HFF-Myc (cell line): ENCODE data around the gene SHISAL2B.
"Not testable (repeated sequence)": the region's sequence is repeated elsewhere in the genome, so short reads cannot be mapped to it uniquely, and the experiment has no call there.

Source experiments
- DNase-seq: peaks from one replicate; pipeline ENCODE4 v3.0.0-alpha.2; 2011; ENCODE audit warnings: low read depth; ENCODE audit errors: extremely low read depth
- H3K4me3 ChIP-seq: replicated peaks from 2 replicates; pipeline ENCODE4 v1.5.1; 2011; ENCODE audit warnings: low read depth, mild to moderate bottlenecking, control low read depth, low read length
- TF ChIP-seq, protein P1 (sequence below): IDR thresholded peaks from 2 replicates; pipeline ENCODE4 v1.5.1; 2012; ENCODE audit warnings: mild to moderate bottlenecking, low read depth, low read length, control low read depth; ENCODE audit errors: missing control alignments

The SHISAL2B gene

DNA sequence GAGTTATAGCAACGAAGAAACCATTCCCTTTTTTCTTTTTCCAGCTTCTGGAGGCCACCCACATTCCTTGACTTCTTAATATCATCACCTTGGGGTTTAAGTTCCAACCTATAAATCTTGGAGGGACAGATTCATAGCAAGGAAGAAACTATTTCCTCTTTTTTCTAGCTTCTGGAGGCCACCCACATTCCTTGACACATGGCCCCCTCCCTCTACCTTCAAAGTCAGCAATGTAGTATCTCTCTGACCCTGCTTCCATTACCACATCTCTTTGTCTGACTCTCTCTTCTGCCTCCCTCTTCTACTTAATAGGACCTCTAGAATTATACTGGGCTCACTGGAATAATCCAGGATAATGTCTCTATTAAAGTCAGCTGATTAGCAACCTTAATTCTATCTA lies 34.7 kb upstream of the SHISAL2B start:
- no peak for DNase-seq
- H3K4me3 ChIP-seq = no peak overlapping the region
- TF ChIP-seq, protein P1, sequence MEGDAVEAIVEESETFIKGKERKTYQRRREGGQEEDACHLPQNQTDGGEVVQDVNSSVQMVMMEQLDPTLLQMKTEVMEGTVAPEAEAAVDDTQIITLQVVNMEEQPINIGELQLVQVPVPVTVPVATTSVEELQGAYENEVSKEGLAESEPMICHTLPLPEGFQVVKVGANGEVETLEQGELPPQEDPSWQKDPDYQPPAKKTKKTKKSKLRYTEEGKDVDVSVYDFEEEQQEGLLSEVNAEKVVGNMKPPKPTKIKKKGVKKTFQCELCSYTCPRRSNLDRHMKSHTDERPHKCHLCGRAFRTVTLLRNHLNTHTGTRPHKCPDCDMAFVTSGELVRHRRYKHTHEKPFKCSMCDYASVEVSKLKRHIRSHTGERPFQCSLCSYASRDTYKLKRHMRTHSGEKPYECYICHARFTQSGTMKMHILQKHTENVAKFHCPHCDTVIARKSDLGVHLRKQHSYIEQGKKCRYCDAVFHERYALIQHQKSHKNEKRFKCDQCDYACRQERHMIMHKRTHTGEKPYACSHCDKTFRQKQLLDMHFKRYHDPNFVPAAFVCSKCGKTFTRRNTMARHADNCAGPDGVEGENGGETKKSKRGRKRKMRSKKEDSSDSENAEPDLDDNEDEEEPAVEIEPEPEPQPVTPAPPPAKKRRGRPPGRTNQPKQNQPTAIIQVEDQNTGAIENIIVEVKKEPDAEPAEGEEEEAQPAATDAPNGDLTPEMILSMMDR = no peak

DNA sequence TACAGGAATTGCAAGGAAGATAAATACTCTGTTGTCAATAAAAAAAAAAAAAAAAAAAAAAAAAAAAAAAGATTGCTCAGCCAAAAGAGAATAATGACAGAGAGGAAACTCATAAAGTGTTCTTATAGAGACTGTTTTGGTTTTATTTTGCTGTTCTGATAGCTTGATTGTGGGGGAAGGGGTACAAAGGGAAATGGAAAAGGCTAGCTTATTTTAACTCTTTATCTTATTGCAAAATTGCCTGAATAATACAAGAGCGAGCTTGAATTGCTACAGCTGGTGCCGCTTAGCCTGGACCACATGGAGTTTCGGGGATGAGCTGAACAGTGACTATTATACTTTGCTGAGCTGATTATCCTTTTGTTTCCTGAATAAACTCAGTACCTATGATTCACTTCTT lies 31.0 kb upstream of the SHISAL2B start:
- DNase-seq = no peak
- H3K4me3 ChIP-seq = no peak overlapping the region
- TF ChIP-seq, protein P1 = no peak

DNA sequence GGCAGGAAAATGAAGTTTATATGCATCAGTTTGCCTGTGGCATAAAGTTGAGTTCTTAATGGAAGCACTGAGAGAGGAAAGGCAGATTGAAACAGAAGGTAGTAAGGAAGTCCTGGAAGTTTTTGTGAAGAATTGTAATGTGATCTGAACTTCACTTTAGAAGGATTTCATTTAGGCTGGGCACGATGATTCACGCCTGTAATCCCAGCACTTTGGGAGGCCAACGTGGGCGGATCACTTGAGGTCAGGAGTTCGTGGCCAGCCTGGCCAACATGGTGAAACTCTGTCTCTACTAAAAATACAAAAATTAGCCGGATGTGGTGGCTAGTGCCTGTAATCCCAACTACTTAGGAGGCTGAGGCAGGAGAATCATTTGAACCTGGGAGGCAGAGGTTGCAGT lies 27.1 kb upstream of the SHISAL2B start:
- not testable (repeated sequence) for DNase-seq

DNA sequence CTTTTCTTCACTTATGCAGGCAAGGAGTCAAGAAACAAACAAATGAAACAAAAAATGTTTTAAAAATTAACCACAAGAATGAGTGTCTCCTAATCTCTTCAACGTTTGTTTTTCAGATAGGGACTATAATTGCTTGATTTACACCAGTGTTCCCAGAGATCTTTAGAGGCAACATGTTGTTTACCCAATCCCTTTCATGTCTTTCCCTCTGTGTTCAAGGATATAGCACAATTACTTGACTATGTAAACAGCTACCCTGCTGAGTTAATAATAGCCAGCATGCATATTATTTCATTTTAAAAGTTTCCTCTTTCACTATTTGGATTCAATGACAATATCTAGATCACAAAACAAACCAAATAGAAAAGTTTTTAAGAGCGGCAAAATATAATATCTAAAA lies 25.1 kb upstream of the SHISAL2B start:
- H3K4me3 ChIP-seq = no peak overlapping the region
- TF ChIP-seq, protein P1 = no peak
- DNase-seq = no peak

More for the DNA sequence above, 27.1 kb upstream of the SHISAL2B start:
- H3K4me3 ChIP-seq = not testable (repeated sequence)

DNA sequence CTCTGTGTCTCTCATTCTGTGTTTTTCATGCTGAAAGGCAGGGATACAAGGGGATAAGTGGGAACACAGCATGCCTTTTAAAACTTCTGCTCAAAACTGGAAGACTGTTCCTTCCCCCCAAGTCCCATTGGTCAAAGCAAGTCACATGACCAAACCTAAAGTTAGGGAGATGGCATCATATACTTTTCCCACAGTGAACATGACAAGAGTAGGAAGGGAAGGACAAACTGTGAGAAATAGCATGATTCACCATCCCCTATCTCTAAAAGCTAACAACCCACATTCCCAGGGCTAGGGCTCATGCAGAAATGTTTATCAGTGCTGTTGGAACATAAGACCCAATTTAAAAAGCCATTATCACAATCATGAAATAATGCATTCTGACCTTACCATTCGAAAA lies 24.2 kb upstream of the SHISAL2B start:
- no peak overlapping the region for H3K4me3 ChIP-seq
- no peak for DNase-seq
- TF ChIP-seq, protein P1 = no peak

DNA sequence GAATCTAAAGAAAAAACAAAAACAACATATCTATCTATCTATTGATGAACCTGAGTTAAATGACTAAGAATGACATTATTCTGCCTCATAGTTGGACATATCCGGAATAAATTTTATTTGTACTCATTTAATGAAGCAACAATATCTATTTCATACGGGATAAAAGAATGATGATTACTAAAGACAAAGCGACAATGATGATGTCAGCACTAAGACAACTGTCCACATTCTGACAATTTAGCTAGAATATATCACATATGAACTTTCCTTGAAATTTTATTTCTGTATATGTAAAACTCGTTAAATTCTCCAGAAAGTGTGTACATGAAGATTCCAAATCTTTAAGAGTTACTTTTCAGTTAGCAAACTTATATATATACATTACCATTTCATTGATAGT lies 23.2 kb upstream of the SHISAL2B start:
- no peak for DNase-seq
- H3K4me3 ChIP-seq = no peak overlapping the region
- TF ChIP-seq, protein P1 = no peak

DNA sequence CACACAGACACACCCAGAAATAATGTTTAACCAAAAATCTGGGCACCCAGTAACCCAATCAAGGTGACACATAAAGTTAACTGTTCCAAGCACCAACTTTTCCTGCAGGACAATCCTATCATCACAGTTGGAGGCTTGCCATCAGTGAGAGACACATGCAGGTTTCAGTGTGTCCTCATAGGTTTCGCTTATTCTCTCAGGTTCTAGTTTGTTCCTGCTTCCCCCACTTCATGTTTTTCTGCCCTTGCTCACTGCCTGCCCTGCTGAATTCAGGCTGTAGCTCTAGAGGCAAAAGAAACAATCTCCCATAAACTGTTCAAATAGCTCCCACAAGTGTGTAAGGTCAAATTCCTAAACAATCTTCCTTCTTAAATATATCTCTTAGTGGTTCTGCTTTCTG lies 20.0 kb upstream of the SHISAL2B start:
- H3K4me3 ChIP-seq = no peak overlapping the region
- DNase-seq = no peak
- TF ChIP-seq, protein P1 = no peak
